B cell (primary cell): ENCODE results near the gene PARD3. TPM values are rescaled to one million over a fixed set of nuclear protein-coding genes. Genes with fewer than 3 reads are reported as not detected.

Experiments
- ATAC-seq: fragments of 200-7000 bp; cut with Tn5 transposase; one replicate; pipeline ENCODE4 v1.10.0; 2021; ENCODE audit warnings: low read depth, mild to moderate bottlenecking, moderate number of reproducible peaks, moderate library complexity
- CTCF ChIA-PET: fragments of 350-600 bp; sonication (Branson Sonifier 250); formaldehyde crosslinking; loops from one replicate; lab custom pipeline; 2021; ENCODE audit warnings: antibody characterized with exemption, inconsistent platforms; lab: Charles Lee
- POLR2A ChIA-PET: fragments of 350-600 bp; sonication (Branson Sonifier 250); formaldehyde crosslinking; loops from one replicate; lab custom pipeline; 2021; ENCODE audit warnings: antibody characterized with exemption; lab: Charles Lee
- DNase-seq: peaks from one replicate; pipeline ENCODE4 v3.0.0; 2013
- H2AFZ ChIP-seq: 2 replicates; pipeline ENCODE4 v1.6.1; 2012; ENCODE audit warnings: mild to moderate bottlenecking, low read depth, low read length; ENCODE audit not compliant: insufficient read depth, poor library complexity, severe bottlenecking
- H3K27ac ChIP-seq, 2 donors: 1 replicate in 1 of 2; 2 replicates in 1 of 2; pipeline ENCODE4 v1.5.1; 2012 to 2013; ENCODE audit warnings: low read length in 2 of 2, mild to moderate bottlenecking in 2 of 2, moderate library complexity in 1 of 2
- H3K27me3 ChIP-seq, 4 experiments: fragments of 200-600 bp in 1 of 4; sonication (generic) in 1 of 4; replicated peaks in 1 of 4; 1 replicate in 2 of 4; 2 replicates in 2 of 4; pipeline versions ENCODE4 v1.6.1 to v1.7.0; 2013 to 2016; ENCODE audit warnings: low read length in 3 of 4, mild to moderate bottlenecking in 2 of 4, mixed read lengths in 1 of 4, moderate library complexity in 1 of 4; ENCODE audit not compliant: insufficient read depth in 4 of 4, control insufficient read depth in 3 of 4; ENCODE audit errors: control extremely low read depth in 1 of 4
- H3K36me3 ChIP-seq, 2 experiments: replicated peaks in 1 of 2; 1 replicate in 1 of 2; 2 replicates in 1 of 2; pipeline versions ENCODE4 v1.6.1 to v1.7.1; 2013; ENCODE audit warnings: low read length in 1 of 2; ENCODE audit not compliant: insufficient read depth in 2 of 2, control insufficient read depth in 1 of 2; ENCODE audit errors: control extremely low read depth in 1 of 2, extremely low read depth in 1 of 2
- H3K4me1 ChIP-seq, 2 donors: fragments of 200-600 bp in 1 of 2; sonication (generic) in 1 of 2; 1 replicate in 1 of 2; 2 replicates in 1 of 2; pipeline versions ENCODE4 v1.5.1 to v1.6.1; 2013 to 2017; ENCODE audit warnings: low read length in 2 of 2; ENCODE audit not compliant: control insufficient read depth in 2 of 2, insufficient read depth in 2 of 2
- H3K4me2 ChIP-seq: replicated peaks from 2 replicates; pipeline ENCODE3; 2012; ENCODE audit warnings: mild to moderate bottlenecking, low read depth, low read length; ENCODE audit not compliant: poor library complexity, severe bottlenecking
- H3K4me3 ChIP-seq, 5 experiments: fragments of 200-600 bp in 1 of 5; sonication (generic) in 1 of 5; 1 replicate in 3 of 5; 2 replicates in 2 of 5; pipeline versions ENCODE4 v1.5.1 to v1.7.0; 2011 to 2016; ENCODE audit warnings: low read length in 4 of 5, mild to moderate bottlenecking in 4 of 5, low read depth in 2 of 5, control low read depth in 1 of 5, moderate library complexity in 1 of 5; ENCODE audit not compliant: insufficient read depth in 1 of 5; ENCODE audit errors: control extremely low read depth in 1 of 5, extremely low read depth in 1 of 5
- H3K79me2 ChIP-seq: fragments of 200-600 bp; sonication (generic); one replicate; pipeline ENCODE4 v1.6.0; 2016; ENCODE audit warnings: low read length; ENCODE audit not compliant: control insufficient read depth, insufficient read depth
- H3K9ac ChIP-seq: fragments of 200-600 bp; sonication (generic); 2 replicates; pipeline ENCODE4 v1.6.1; 2017; ENCODE audit warnings: mild to moderate bottlenecking, low read length, moderate library complexity
- H3K9me3 ChIP-seq, 3 donors: one replicate each; pipeline versions ENCODE4 v1.6.1 to v1.7.1; 2013; ENCODE audit warnings: low read length in 2 of 3; ENCODE audit not compliant: control insufficient read depth in 2 of 3, insufficient read depth in 1 of 3; ENCODE audit errors: control extremely low read depth in 1 of 3
- H4K20me1 ChIP-seq: 2 replicates; pipeline ENCODE4 v1.6.0; 2012; ENCODE audit warnings: mild to moderate bottlenecking, low read length; ENCODE audit not compliant: insufficient read depth, control insufficient read depth, poor library complexity, severe bottlenecking
- H3K27ac Mint-ChIP-seq: one replicate; pipeline ENCODE4 v1.8.0; 2021; ENCODE audit warnings: mixed read lengths
- H3K27me3 Mint-ChIP-seq: one replicate; pipeline ENCODE4 v1.8.0; 2021; ENCODE audit warnings: mixed read lengths
- H3K4me1 Mint-ChIP-seq: one replicate; pipeline ENCODE4 v1.8.0; 2021; ENCODE audit warnings: mixed read lengths
- H3K4me3 Mint-ChIP-seq: one replicate; pipeline ENCODE4 v1.8.0; 2021; ENCODE audit warnings: mixed read lengths
- H3K9me3 Mint-ChIP-seq: one replicate; pipeline ENCODE4 v1.8.0; 2022; ENCODE audit warnings: mixed read lengths; ENCODE audit not compliant: insufficient read depth
- CTCF ChIP-seq: fragments of 200-600 bp; IDR thresholded peaks from one replicate; pipeline ENCODE4 v1.8.0; 2022; ENCODE audit warnings: antibody characterized with exemption, mild to moderate bottlenecking
- EZH2 ChIP-seq: IDR thresholded peaks from 2 replicates; pipeline ENCODE4 v1.6.1; 2012; ENCODE audit warnings: borderline replicate concordance, low read depth, mild to moderate bottlenecking, moderate library complexity, low read length; ENCODE audit not compliant: insufficient read depth, poor library complexity, severe bottlenecking
- WGBS: methylation state at CpG from one replicate; pipeline ENCODE4 v1.1.5; 2013; ENCODE audit warnings: missing lambda C conversion rate; ENCODE audit not compliant: insufficient coverage; 5-methylcytosine and 5-hydroxymethylcytosine counted together
- intact Hi-C: fragments of 100-400 bp; cut with micrococcal nuclease; formaldehyde crosslinking; loops from one replicate; pipeline ENCODE4 v1.10.0; 2022
- polyA plus RNA-seq: library from polyadenylated mRNA; depleted of rRNA; stranded (reverse); fragments of >200 nt; gene quantifications from 2 replicates; pipeline ENCODE4 v1.2.3, GENCODE V29; 2012
- total RNA-seq, 2 donors: library from RNA; stranded (reverse); fragments of 120-200 nt in 1 of 2; gene quantifications; 1 replicate in 1 of 2; 2 replicates in 1 of 2; pipeline versions ENCODE4 v1.2.3 to v1.2.4, GENCODE V29; 2013 to 2022

Gene PARD3
- total and polyA plus RNA-seq, 2 donors (not counting 1 experiment from before 2014, with no cell fraction given) = not detected

GRCh38 chr10:34486008-34486407, 329.1 kb downstream of the PARD3 start:
- no peaks in the 10 kb centered on the region for H3K9me3 ChIP-seq
- H3K79me2 ChIP-seq = no peaks in the 10 kb centered on the region
- intact Hi-C loops = no loop called here
- ATAC-seq = no peak
- no peaks in the 10 kb centered on the region for H4K20me1 ChIP-seq
- H3K27me3 ChIP-seq = no peaks in the 10 kb centered on the region
- H3K27ac Mint-ChIP-seq = no peak overlapping the region
- TF ChIP-seq EZH2 (no peak), CTCF (no peak)
- no peak overlapping the region for H3K9ac ChIP-seq
- no peak overlapping the region for H3K4me3 Mint-ChIP-seq
- no peaks in the 10 kb centered on the region for H3K36me3 ChIP-seq
- POLR2A ChIA-PET = no interaction called here
- CTCF ChIA-PET = no interaction called here
- H2AFZ ChIP-seq = no peak overlapping the region
- DNase-seq = no peak
- no peak overlapping the region for H3K27ac ChIP-seq
- no peaks in the 10 kb centered on the region for H3K9me3 Mint-ChIP-seq
- H3K4me3 ChIP-seq = no peak overlapping the region
- no peak overlapping the region for H3K4me2 ChIP-seq
- no peaks in the 10 kb centered on the region for H3K27me3 Mint-ChIP-seq
- no peaks in the 10 kb centered on the region for H3K4me1 ChIP-seq
- WGBS = no CpG with 5 or more reads among the region's 5 CpGs
- H3K4me1 Mint-ChIP-seq = no peaks in the 10 kb centered on the region

- no peak for TF ChIP-seq CTCF
- TF ChIP-seq EZH2 = no peak
- Mint-ChIP-seq H3K9me3 (no peaks in the 10 kb centered on the region), H3K27ac (no peak overlapping the region), H3K4me3 (no peak overlapping the region), H3K27me3 (no peaks in the 10 kb centered on the region), H3K4me1 (no peaks in the 10 kb centered on the region)
- DNase-seq (no peak), ATAC-seq (no peak)
- intact Hi-C loops = no loop called here
- no peaks in the 10 kb centered on the region for H3K36me3 ChIP-seq
- no peaks in the 10 kb centered on the region for H3K4me1 ChIP-seq
- H3K27me3 ChIP-seq = no peaks in the 10 kb centered on the region
- no peak overlapping the region for H3K4me3 ChIP-seq
- no peaks in the 10 kb centered on the region for H4K20me1 ChIP-seq
- no CpG with 5 or more reads among the region's 4 CpGs for WGBS
- CTCF ChIA-PET = no interaction called here
- POLR2A ChIA-PET = no interaction called here
- no peaks in the 10 kb centered on the region for H3K79me2 ChIP-seq
- H2AFZ ChIP-seq = no peak overlapping the region
- H3K4me2 ChIP-seq = no peak overlapping the region
- no peak overlapping the region for H3K9ac ChIP-seq
- H3K9me3 ChIP-seq = no peaks in the 10 kb centered on the region
- H3K27ac ChIP-seq = no peak overlapping the region
Observed at GRCh38 chr10:34484164-34484563, 330.9 kb downstream of the PARD3 start.
